ENCODE measurements around the gene SLC22A14.

- TF ChIP-seq POLR2A (IDR thresholded peaks at IDR 0.05) (no peak), CTCF (IDR thresholded peaks at IDR 0.05) (no peak), EP300 (IDR thresholded peaks at IDR 0.05) (no peak)
Measured at GRCh38 chr3:38311941-38312340, 29.8 kb downstream of the SLC22A14 start.
